Endodermal cell (in vitro differentiated cells): Measurements from ENCODE around the gene WBP1. TPM values are rescaled to one million over a fixed set of nuclear protein-coding genes. Genes with fewer than 3 reads are reported as not detected.

ENCODE experiments used
- DNase-seq: peaks from one replicate; pipeline ENCODE4 v3.0.0-alpha.2; 2017
- H3K27ac ChIP-seq: 2 replicates; pipeline ENCODE4 v1.5.1; 2013; ENCODE audit warnings: mild to moderate bottlenecking, low read depth, low read length, moderate library complexity
- H3K27me3 ChIP-seq: 2 replicates; pipeline ENCODE4 v1.6.1; 2013; ENCODE audit warnings: mild to moderate bottlenecking, low read length, moderate library complexity; ENCODE audit not compliant: insufficient read depth, control insufficient read depth, poor library complexity, severe bottlenecking
- H3K36me3 ChIP-seq: 2 replicates; pipeline ENCODE4 v1.7.0; 2013; ENCODE audit warnings: mild to moderate bottlenecking, low read length, moderate library complexity; ENCODE audit not compliant: control insufficient read depth, insufficient read depth
- H3K4me1 ChIP-seq: one replicate; pipeline ENCODE4 v1.7.0; 2013; ENCODE audit warnings: low read length; ENCODE audit not compliant: control insufficient read depth, insufficient read depth
- H3K4me3 ChIP-seq: 2 replicates; pipeline ENCODE4 v1.5.1; 2013; ENCODE audit warnings: mild to moderate bottlenecking, low read length, moderate library complexity
- H3K9ac ChIP-seq: 2 replicates; pipeline ENCODE4 v1.6.1; 2013; ENCODE audit warnings: mild to moderate bottlenecking, low read length, moderate library complexity; ENCODE audit not compliant: poor library complexity, severe bottlenecking; ENCODE audit errors: extremely low read depth
- H3K9me3 ChIP-seq: 2 replicates; pipeline ENCODE4 v1.6.1; 2013; ENCODE audit warnings: mild to moderate bottlenecking, low read length, moderate library complexity; ENCODE audit not compliant: control insufficient read depth
- H3K27ac Mint-ChIP-seq: 2 replicates; pipeline ENCODE4 v1.8.0; 2020; ENCODE audit warnings: mixed read lengths
- H3K27me3 Mint-ChIP-seq: 2 replicates; pipeline ENCODE4 v1.8.0; 2021; ENCODE audit warnings: mild to moderate bottlenecking, mixed read lengths; ENCODE audit not compliant: insufficient read depth
- H3K36me3 Mint-ChIP-seq: 2 replicates; pipeline ENCODE4 v1.8.0; 2020; ENCODE audit warnings: low read depth, mixed read lengths
- H3K4me1 Mint-ChIP-seq: 2 replicates; pipeline ENCODE4 v1.8.0; 2020; ENCODE audit warnings: mixed read lengths
- H3K4me3 Mint-ChIP-seq: 2 replicates; pipeline ENCODE4 v1.8.0; 2020; ENCODE audit warnings: mild to moderate bottlenecking, moderate library complexity, mixed read lengths
- H3K9me3 Mint-ChIP-seq: 2 replicates; pipeline ENCODE4 v1.8.0; 2020; ENCODE audit warnings: mild to moderate bottlenecking, mixed read lengths
- CTCF ChIP-seq: fragments of 200-600 bp; sonication (generic); conservative IDR thresholded peaks from 2 replicates; pipeline ENCODE4 v1.5.0; 2021; ENCODE audit warnings: antibody characterized with exemption, mild to moderate bottlenecking
- WGBS, 2 experiments: methylation state at CpG; one replicate each; pipeline versions ENCODE4 v1.1.5 to v1.1.7; 2013; ENCODE audit warnings: missing lambda C conversion rate in 2 of 2, mixed read lengths in 1 of 2; ENCODE audit not compliant: insufficient coverage in 1 of 2, insufficient read length in 1 of 2; 5-methylcytosine and 5-hydroxymethylcytosine counted together
- total RNA-seq, 2 donors: library from RNA; stranded (reverse); fragmentation: NEBNext Ultra II Directional in 1 of 2; extraction: Animal tissue kit (Norgen Biotek cat#: 25700) in 1 of 2; gene quantifications; 2 replicates in 1 of 2; 3 replicates in 1 of 2; pipeline ENCODE4 v1.2.1, GENCODE V29; 2021

The WBP1 gene
- total RNA-seq, 2 donors from 2014 or later, result 110 to 116 TPM

- Histone ChIP-seq H3K27ac (no peak overlapping the region), H3K4me1 (peaks cover 17% of the 10 kb centered on the region), H3K9me3 (no peaks in the 10 kb centered on the region), H3K36me3 (peaks cover 80% of the 10 kb centered on the region), H3K9ac (no peak overlapping the region), H3K4me3 (no peak overlapping the region), H3K27me3 (no peaks in the 10 kb centered on the region)
- H3K4me3 Mint-ChIP-seq, result no peak overlapping the region
- H3K27me3 Mint-ChIP-seq, result peaks cover 8% of the 10 kb centered on the region
- H3K36me3 Mint-ChIP-seq, result peaks cover 64% of the 10 kb centered on the region
- TF ChIP-seq CTCF, result peak; percentile 40
- peak; percentile 65 for DNase-seq
- no peaks in the 10 kb centered on the region for H3K9me3 Mint-ChIP-seq
- H3K27ac Mint-ChIP-seq, result peak overlapping the region; percentile 63
- H3K4me1 Mint-ChIP-seq, result peaks cover 37% of the 10 kb centered on the region
- WGBS, 2 experiments, result 82 to 89% methylated on average over 3 of the region's 3 CpGs
These were observed 30.7 kb upstream of the WBP1 start for GRCh38 chr2:74427551-74427950.

- 92% methylated on average over 5 of the region's 5 CpGs; no CpG with 5 or more reads in 1 of the 2 experiments for WGBS, 2 experiments
- Histone ChIP-seq H3K36me3 (peaks cover 84% of the 10 kb centered on the region), H3K27me3 (no peaks in the 10 kb centered on the region), H3K4me1 (peaks cover 17% of the 10 kb centered on the region), H3K4me3 (no peak overlapping the region), H3K9ac (no peak overlapping the region), H3K27ac (no peak overlapping the region), H3K9me3 (no peaks in the 10 kb centered on the region)
- Mint-ChIP-seq H3K27ac (peak overlapping the region; percentile 45), H3K27me3 (no peaks in the 10 kb centered on the region), H3K4me1 (peaks cover 37% of the 10 kb centered on the region), H3K36me3 (peaks cover 69% of the 10 kb centered on the region), H3K9me3 (no peaks in the 10 kb centered on the region), H3K4me3 (no peak overlapping the region)
- no peak for TF ChIP-seq CTCF
- no peak for DNase-seq
These were observed 29.6 kb upstream of the WBP1 start for GRCh38 chr2:74428675-74429074.

GRCh38 chr2:74429487-74430451, 28.5 kb upstream of the WBP1 start:
- H3K27ac Mint-ChIP-seq, result no peak overlapping the region
- no peak for TF ChIP-seq CTCF
- H3K9me3 Mint-ChIP-seq, result no peaks in the 10 kb centered on the region
- H3K4me1 Mint-ChIP-seq, result peaks cover 35% of the 10 kb centered on the region
- no peak overlapping the region for H3K9ac ChIP-seq
- DNase-seq, result no peak
- no peaks in the 10 kb centered on the region for H3K27me3 Mint-ChIP-seq
- no peak overlapping the region for H3K4me3 ChIP-seq
- H3K27me3 ChIP-seq, result no peaks in the 10 kb centered on the region
- no peak overlapping the region for H3K27ac ChIP-seq
- WGBS, 2 experiments, result 91 to 95% methylated on average over 7 to 18 of the region's 18 CpGs
- H3K36me3 Mint-ChIP-seq, result peaks cover 72% of the 10 kb centered on the region
- no peaks in the 10 kb centered on the region for H3K9me3 ChIP-seq
- peaks cover 86% of the 10 kb centered on the region for H3K36me3 ChIP-seq
- peaks cover 8% of the 10 kb centered on the region for H3K4me1 ChIP-seq
- no peak overlapping the region for H3K4me3 Mint-ChIP-seq
